Right cardiac atrium (tissue), 5 donors: ENCODE measurements around the gene POLR3B. TPM values are rescaled to one million over a fixed set of nuclear protein-coding genes. Genes with fewer than 3 reads are reported as not detected.
A peak's percentile ranks its signal among the peaks of the same experiment; 100 is the strongest.
"Not testable (repeated sequence)": the region's sequence is repeated elsewhere in the genome, so short reads cannot be mapped to it uniquely, and the experiment has no call there.

Experiments
- ATAC-seq, 2 donors: fragments of 200-7000 bp; cut with Tn5 transposase; one replicate each; pipeline versions ENCODE4 v1.8.0 to v1.9.1; 2020; ENCODE audit warnings: moderate library complexity in 2 of 2, mild to moderate bottlenecking in 1 of 2
- DNase-seq, 3 donors: peaks; one replicate each; pipeline ENCODE4 v3.0.0-alpha.2; 2020
- H3K27ac ChIP-seq: one replicate; pipeline ENCODE4 v1.5.1; 2013; ENCODE audit warnings: mild to moderate bottlenecking, low read length, control low read depth, moderate library complexity
- H3K27me3 ChIP-seq: one replicate; pipeline ENCODE4 v1.6.1; 2013; ENCODE audit not compliant: control insufficient read depth, insufficient read depth
- H3K4me1 ChIP-seq: one replicate; pipeline ENCODE4 v1.6.1; 2013; ENCODE audit warnings: low read length; ENCODE audit not compliant: control insufficient read depth, insufficient read depth
- H3K4me3 ChIP-seq: one replicate; pipeline ENCODE4 v1.5.1; 2013; ENCODE audit warnings: low read length, control low read depth
- H3K9me3 ChIP-seq: one replicate; pipeline ENCODE4 v1.6.1; 2013; ENCODE audit warnings: low read length; ENCODE audit not compliant: control insufficient read depth
- WGBS: extraction: QIAGEN DNeasy Blood & Tissue Kit; methylation state at CpG from one replicate; pipeline ENCODE4 v1.1.7; 2013; 5-methylcytosine and 5-hydroxymethylcytosine counted together
- intact Hi-C, 4 donors: fragments of 100-400 bp; cut with DNase I; formaldehyde crosslinking; loops; one replicate each; pipeline versions ENCODE4 v1.11.0 to v1.14.0; 2022 to 2023
- long read RNA-seq, 4 donors: library from polyadenylated mRNA; unstranded; transcript quantifications; one replicate each; pipeline ENCODE4 v2.0.0, GENCODE V29; 2020 to 2021
- polyA plus RNA-seq: library from polyadenylated mRNA; stranded (reverse); fragments of 200-250 nt; gene quantifications from one replicate; pipeline ENCODE4 v1.2.3, GENCODE V29; 2013
- total RNA-seq, 4 donors: library from RNA; stranded (reverse); fragmentation: NEBNext Ultra II Directional; extraction: Animal tissue kit (Norgen Biotek cat#: 25700); gene quantifications; one replicate each; pipeline ENCODE4 v1.2.1, GENCODE V29; 2021
- donor health status: healthy with polysubstance abuse.
- donor health status: DM: no; HTN: yes; CAD: no.
- donor health status: DM: no; HTN: no; CAD: no.
- donor health status: DM: no; HTN: yes; CAD: no; lungs with severe emphysema.
- donor health status: DM: yes; HTN: yes; CAD: no.

Gene POLR3B
- total RNA-seq (1 to 10 TPM; 7.1 to 8.6 (median 7.9) TPM), polyA plus RNA-seq (3.4 TPM)
- long read RNA-seq, donor 1, full-length matches to known transcripts, result 14 of 18 reads
- long read RNA-seq, donor 1, partial matches to known transcripts, result 3 of 18 reads
- long read RNA-seq, donor 1, other reads (novel, unspliced or antisense), result 1 of 18 reads
- long read RNA-seq, donor 2, full-length matches to known transcripts, result 8 of 10 reads
- long read RNA-seq, donor 2, partial matches to known transcripts, result 1 of 10 reads
- long read RNA-seq, donor 2, other reads (novel, unspliced or antisense), result 1 of 10 reads
- long read RNA-seq, donor 3, full-length matches to known transcripts, result 29 of 35 reads
- long read RNA-seq, donor 3, partial matches to known transcripts, result 3 of 35 reads
- long read RNA-seq, donor 3, other reads (novel, unspliced or antisense), result 3 of 35 reads
- long read RNA-seq, donor 4, full-length matches to known transcripts, result 7 of 8 reads
- long read RNA-seq, donor 4, partial matches to known transcripts, result 1 of 8 reads
- long read RNA-seq, donor 4, other reads (novel, unspliced or antisense), result 0 of 8 reads

- DNase-seq, result peak; percentile 96 to 98 (median 97)
- under 1% methylated on average over 63 of the region's 63 CpGs for WGBS
Measured at GRCh38 chr12:106357549-106358395, at the start of gene POLR3B. Gene POLR3B (plus strand): TSS chr12:106357748. CDS start chr12:106357880, 132 bp downstream.

GRCh38 chr12:106308121-106308520 is 49.4 kb upstream of the POLR3B start:
- Histone ChIP-seq H3K9me3 (no peaks in the 10 kb centered on the region), H3K4me3 (no peak overlapping the region), H3K27me3 (no peaks in the 10 kb centered on the region), H3K27ac (no peak overlapping the region), H3K4me1 (peaks cover 16% of the 10 kb centered on the region)
- DNase-seq (no peak), ATAC-seq (no peak)
- WGBS, result 89% methylated on average over 1 of the region's 1 CpG
- intact Hi-C loops, result no loop called here

More at GRCh38 chr12:106357549-106358395, at the start of gene POLR3B:
- Histone ChIP-seq H3K27me3 (no peaks in the 10 kb centered on the region), H3K4me3 (peak within 1 kb of the TSS; percentile 71), H3K9me3 (no peaks in the 10 kb centered on the region), H3K27ac (peak within 1 kb of the TSS; percentile 94), H3K4me1 (peaks cover 2% of the 10 kb centered on the region)
- intact Hi-C loops, result loop anchor here in 2 of 4 donors (5.0 to 10.0 kb wide), 2 partner anchors 130 to 133 kb away; no protein-coding TSS in a partner anchor
- ATAC-seq, result peak; percentile 94 to 96

GRCh38 chr12:106308611-106309010 is 48.9 kb upstream of the POLR3B start:
- WGBS, result 74% methylated on average over 3 of the region's 3 CpGs
- Histone ChIP-seq H3K4me1 (peaks cover 16% of the 10 kb centered on the region), H3K4me3 (no peak overlapping the region), H3K27ac (peak overlapping the region; percentile 72), H3K9me3 (no peaks in the 10 kb centered on the region), H3K27me3 (no peaks in the 10 kb centered on the region)
- DNase-seq (no peak), ATAC-seq (peak in 1 of 2 donors; percentile 49)
- intact Hi-C loops, result no loop called here

GRCh38 chr12:106309671-106310505 is 47.7 kb upstream of the POLR3B start:
- Histone ChIP-seq H3K4me3 (no peak overlapping the region), H3K4me1 (peaks cover 10% of the 10 kb centered on the region), H3K9me3 (no peaks in the 10 kb centered on the region), H3K27me3 (no peaks in the 10 kb centered on the region), H3K27ac (peak overlapping the region; percentile 72)
- intact Hi-C loops, result no loop called here
- ATAC-seq (peak; percentile 47 to 53), DNase-seq (peak in 1 of 3 donors; percentile 55)
- 66% methylated on average over 7 of the region's 7 CpGs for WGBS

GRCh38 chr12:106310687-106311086 is 46.9 kb upstream of the POLR3B start:
- Histone ChIP-seq H3K27ac (no peak overlapping the region), H3K27me3 (no peaks in the 10 kb centered on the region), H3K9me3 (no peaks in the 10 kb centered on the region), H3K4me3 (no peak overlapping the region), H3K4me1 (peaks cover 10% of the 10 kb centered on the region)
- 75% methylated on average over 5 of the region's 5 CpGs for WGBS
- DNase-seq (no peak), ATAC-seq (peak; percentile 19 to 24)
- intact Hi-C loops, result no loop called here

- DNase-seq, result no peak
- 57% methylated on average over 8 of the region's 8 CpGs for WGBS
- H3K4me3 ChIP-seq, result no peak overlapping the region
- no peaks in the 10 kb centered on the region for H3K27me3 ChIP-seq
- H3K27ac ChIP-seq, result no peak overlapping the region
- no peaks in the 10 kb centered on the region for H3K9me3 ChIP-seq
- ATAC-seq, result no peak
- H3K4me1 ChIP-seq, result peaks cover 10% of the 10 kb centered on the region
- intact Hi-C loops, result no loop called here
Measured at GRCh38 chr12:106311139-106311538, 46.4 kb upstream of the POLR3B start.

GRCh38 chr12:106313413-106313812 is 44.1 kb upstream of the POLR3B start:
- intact Hi-C loops, H3K27me3 ChIP-seq, DNase-seq, H3K9me3 ChIP-seq, H3K27ac ChIP-seq, ATAC-seq, H3K4me3 ChIP-seq: not testable (repeated sequence)
- WGBS, result 69% methylated on average over 4 of the region's 4 CpGs
- peaks cover 10% of the 10 kb centered on the region for H3K4me1 ChIP-seq

GRCh38 chr12:106315523-106315922 is 42.0 kb upstream of the POLR3B start:
- Histone ChIP-seq H3K4me1 (peaks cover 3% of the 10 kb centered on the region), H3K27me3 (no peaks in the 10 kb centered on the region), H3K27ac (no peak overlapping the region), H3K9me3 (no peaks in the 10 kb centered on the region), H3K4me3 (no peak overlapping the region)
- no peak for DNase-seq
- 89% methylated on average over 4 of the region's 4 CpGs for WGBS
- no peak for ATAC-seq
- intact Hi-C loops, result no loop called here

- no peak for ATAC-seq
- Histone ChIP-seq H3K4me1 (peaks cover 4% of the 10 kb centered on the region), H3K27me3 (no peaks in the 10 kb centered on the region), H3K9me3 (no peaks in the 10 kb centered on the region), H3K4me3 (no peak overlapping the region), H3K27ac (peak overlapping the region; percentile 28)
- intact Hi-C loops, result no loop called here
- WGBS, result 89% methylated on average over 6 of the region's 6 CpGs
- DNase-seq, result no peak
Measured at GRCh38 chr12:106317406-106318082, 40.0 kb upstream of the POLR3B start.
